Activated naive CD8-positive, alpha-beta T cell treated with anti-CD3 and anti-CD28 coated beads, Interleukin-2, amount 10 ng/mL, durations not matched to agents 7 days and 5 days (primary cell): ENCODE measurements around the gene REM1. TPM values are rescaled to one million over a fixed set of nuclear protein-coding genes. Genes with fewer than 3 reads are reported as not detected.

Source experiments
- ATAC-seq: fragments of 150-1000 bp; cut with Tn5 transposase; one replicate; pipeline ENCODE4 v1.10.0; 2021; ENCODE audit warnings: low read depth, moderate library complexity
- POLR2A ChIA-PET: fragments of 350-600 bp; sonication (Branson Sonifier 250); formaldehyde crosslinking; loops from one replicate; lab custom pipeline; 2021; ENCODE audit warnings: antibody characterized with exemption; lab: Charles Lee
- DNase-seq: peaks from one replicate; pipeline ENCODE4 v3.0.0; 2021
- H3K27ac Mint-ChIP-seq: one replicate; pipeline ENCODE4 v1.8.0; 2022; ENCODE audit warnings: mild to moderate bottlenecking, mixed read lengths
- H3K27me3 Mint-ChIP-seq: one replicate; pipeline ENCODE4 v1.8.0; 2022; ENCODE audit warnings: mild to moderate bottlenecking, moderate library complexity, mixed read lengths
- H3K36me3 Mint-ChIP-seq: one replicate; pipeline ENCODE4 v1.8.0; 2021; ENCODE audit warnings: mild to moderate bottlenecking, mixed read lengths
- H3K4me1 Mint-ChIP-seq: one replicate; pipeline ENCODE4 v1.8.0; 2021; ENCODE audit warnings: mixed read lengths
- H3K4me3 Mint-ChIP-seq: one replicate; pipeline ENCODE4 v1.8.0; 2022; ENCODE audit warnings: mild to moderate bottlenecking, moderate library complexity, mixed read lengths
- H3K9me3 Mint-ChIP-seq: one replicate; pipeline ENCODE4 v1.8.0; 2021; ENCODE audit warnings: mixed read lengths
- total RNA-seq, 2 experiments: library from RNA; stranded (reverse); gene quantifications; one replicate each; pipeline ENCODE4 v1.2.3, GENCODE V29; 2021

REM1 gene
- total RNA-seq, 2 experiments from 2014 or later = not detected

- peaks cover 2% of the 10 kb centered on the region for H3K36me3 Mint-ChIP-seq
- H3K4me3 Mint-ChIP-seq = no peak overlapping the region
- peaks cover 35% of the 10 kb centered on the region for H3K27me3 Mint-ChIP-seq
- no peak for DNase-seq
- H3K27ac Mint-ChIP-seq = no peak overlapping the region
- no peak for ATAC-seq
- H3K9me3 Mint-ChIP-seq = peaks cover 2% of the 10 kb centered on the region
- peaks cover 3% of the 10 kb centered on the region for H3K4me1 Mint-ChIP-seq
- POLR2A ChIA-PET = interaction anchor here (0.6 kb wide), 1 partner anchor 85 kb away, joined by 11 read pairs; no protein-coding TSS in a partner anchor
These were observed 2.4 kb upstream of the REM1 start for GRCh38 chr20:31472395-31473330.

- Mint-ChIP-seq H3K9me3 (peaks cover 2% of the 10 kb centered on the region), H3K27ac (no peak overlapping the region), H3K4me3 (no peak overlapping the region), H3K27me3 (peaks cover 38% of the 10 kb centered on the region), H3K36me3 (peaks cover 2% of the 10 kb centered on the region), H3K4me1 (peaks cover 3% of the 10 kb centered on the region)
- POLR2A ChIA-PET = interaction anchor here (0.6 kb wide), 1 partner anchor 84 kb away, joined by 11 read pairs; no protein-coding TSS in a partner anchor
- no peak for ATAC-seq
- DNase-seq = no peak
These were observed 1.6 kb upstream of the REM1 start for GRCh38 chr20:31473331-31474096.

- peaks cover 39% of the 10 kb centered on the region for H3K27me3 Mint-ChIP-seq
- H3K9me3 Mint-ChIP-seq = peaks cover 2% of the 10 kb centered on the region
- ATAC-seq (no peak), DNase-seq (no peak)
- peaks cover 3% of the 10 kb centered on the region for H3K4me1 Mint-ChIP-seq
- no peak overlapping the region for H3K27ac Mint-ChIP-seq
- no peak overlapping the region for H3K4me3 Mint-ChIP-seq
- peaks cover 2% of the 10 kb centered on the region for H3K36me3 Mint-ChIP-seq
- POLR2A ChIA-PET = no interaction called here
These were observed 1.0 kb upstream of the REM1 start for GRCh38 chr20:31474097-31474436.

GRCh38 chr20:31475472-31476293 lies 595 bp downstream of the REM1 start:
- H3K36me3 Mint-ChIP-seq = peaks cover 2% of the 10 kb centered on the region
- no peak for DNase-seq
- H3K27ac Mint-ChIP-seq = no peak overlapping the region
- peaks cover 2% of the 10 kb centered on the region for H3K9me3 Mint-ChIP-seq
- ATAC-seq = no peak
- POLR2A ChIA-PET = no interaction called here
- peaks cover 39% of the 10 kb centered on the region for H3K27me3 Mint-ChIP-seq
- H3K4me3 Mint-ChIP-seq = no peak overlapping the region
- H3K4me1 Mint-ChIP-seq = peaks cover 3% of the 10 kb centered on the region

- Mint-ChIP-seq H3K27me3 (peaks cover 40% of the 10 kb centered on the region), H3K4me3 (no peak overlapping the region), H3K4me1 (peaks cover 3% of the 10 kb centered on the region), H3K36me3 (peaks cover 2% of the 10 kb centered on the region), H3K9me3 (peaks cover 2% of the 10 kb centered on the region), H3K27ac (no peak overlapping the region)
- no peak for DNase-seq
- POLR2A ChIA-PET = no interaction called here
- no peak for ATAC-seq
These were observed 1.2 kb downstream of the REM1 start for GRCh38 chr20:31476294-31476585.

GRCh38 chr20:31476643-31477215 lies 1.6 kb downstream of the REM1 start:
- no peak for DNase-seq
- peaks cover 2% of the 10 kb centered on the region for H3K9me3 Mint-ChIP-seq
- H3K36me3 Mint-ChIP-seq = peaks cover 2% of the 10 kb centered on the region
- POLR2A ChIA-PET = no interaction called here
- peaks cover 3% of the 10 kb centered on the region for H3K4me1 Mint-ChIP-seq
- peaks cover 42% of the 10 kb centered on the region for H3K27me3 Mint-ChIP-seq
- no peak for ATAC-seq
- H3K4me3 Mint-ChIP-seq = no peak overlapping the region
- no peak overlapping the region for H3K27ac Mint-ChIP-seq

GRCh38 chr20:31484001-31484400 lies 8.9 kb downstream of the REM1 start:
- Mint-ChIP-seq H3K36me3 (no peaks in the 10 kb centered on the region), H3K9me3 (no peaks in the 10 kb centered on the region)

GRCh38 chr20:31485450-31486339 lies 10.6 kb downstream of the REM1 start:
- DNase-seq (no peak), ATAC-seq (no peak)
- POLR2A ChIA-PET = no interaction called here
- H3K27me3 Mint-ChIP-seq = peaks cover 34% of the 10 kb centered on the region
- H3K4me1 Mint-ChIP-seq = peaks cover 3% of the 10 kb centered on the region
- H3K36me3 Mint-ChIP-seq = no peaks in the 10 kb centered on the region
- no peaks in the 10 kb centered on the region for H3K9me3 Mint-ChIP-seq
- no peak overlapping the region for H3K27ac Mint-ChIP-seq
- H3K4me3 Mint-ChIP-seq = no peak overlapping the region

More at GRCh38 chr20:31484001-31484400, 8.9 kb downstream of the REM1 start:
- H3K4me1 Mint-ChIP-seq = peaks cover 3% of the 10 kb centered on the region
- no peak for ATAC-seq
- H3K4me3 Mint-ChIP-seq = no peak overlapping the region
- peaks cover 34% of the 10 kb centered on the region for H3K27me3 Mint-ChIP-seq
- no peak for DNase-seq
- POLR2A ChIA-PET = no interaction called here
- H3K27ac Mint-ChIP-seq = no peak overlapping the region

- Mint-ChIP-seq H3K36me3 (no peaks in the 10 kb centered on the region), H3K27ac (no peak overlapping the region), H3K27me3 (peaks cover 27% of the 10 kb centered on the region), H3K9me3 (no peaks in the 10 kb centered on the region), H3K4me1 (peaks cover 3% of the 10 kb centered on the region), H3K4me3 (no peak overlapping the region)
- no peak for DNase-seq
- POLR2A ChIA-PET = no interaction called here
- no peak for ATAC-seq
These were observed 13.0 kb downstream of the REM1 start for GRCh38 chr20:31488115-31488514.

GRCh38 chr20:31489152-31489551 lies 14.1 kb downstream of the REM1 start:
- H3K4me1 Mint-ChIP-seq = peaks cover 3% of the 10 kb centered on the region
- DNase-seq (no peak), ATAC-seq (no peak)
- H3K9me3 Mint-ChIP-seq = no peaks in the 10 kb centered on the region
- POLR2A ChIA-PET = no interaction called here
- no peak overlapping the region for H3K27ac Mint-ChIP-seq
- no peaks in the 10 kb centered on the region for H3K36me3 Mint-ChIP-seq
- peaks cover 29% of the 10 kb centered on the region for H3K27me3 Mint-ChIP-seq
- H3K4me3 Mint-ChIP-seq = no peak overlapping the region

- Mint-ChIP-seq H3K4me1 (peaks cover 3% of the 10 kb centered on the region), H3K9me3 (no peaks in the 10 kb centered on the region), H3K4me3 (no peak overlapping the region), H3K36me3 (no peaks in the 10 kb centered on the region), H3K27me3 (peaks cover 26% of the 10 kb centered on the region), H3K27ac (no peak overlapping the region)
- ATAC-seq (no peak), DNase-seq (no peak)
- POLR2A ChIA-PET = no interaction called here
These were observed 15.7 kb downstream of the REM1 start for GRCh38 chr20:31490752-31491151.

- no peaks in the 10 kb centered on the region for H3K36me3 Mint-ChIP-seq
- H3K27me3 Mint-ChIP-seq = peaks cover 15% of the 10 kb centered on the region
- ATAC-seq (no peak), DNase-seq (no peak)
- H3K4me3 Mint-ChIP-seq = no peak overlapping the region
- no peaks in the 10 kb centered on the region for H3K4me1 Mint-ChIP-seq
- no peak overlapping the region for H3K27ac Mint-ChIP-seq
- H3K9me3 Mint-ChIP-seq = no peaks in the 10 kb centered on the region
- POLR2A ChIA-PET = no interaction called here
These were observed 19.0 kb downstream of the REM1 start for GRCh38 chr20:31494131-31494530.
